Stimulated activated CD4-positive, alpha-beta T cell treated with anti-CD3 and anti-CD28 coated beads, Interleukin-4, amount 100 ng/mL, for 1 hour (primary cell): ENCODE measurements around the gene SLC6A1.

Experiments used
- DNase-seq: peaks from one replicate; pipeline ENCODE4 v3.0.0-alpha.2; 2020

Gene SLC6A1

DNA sequence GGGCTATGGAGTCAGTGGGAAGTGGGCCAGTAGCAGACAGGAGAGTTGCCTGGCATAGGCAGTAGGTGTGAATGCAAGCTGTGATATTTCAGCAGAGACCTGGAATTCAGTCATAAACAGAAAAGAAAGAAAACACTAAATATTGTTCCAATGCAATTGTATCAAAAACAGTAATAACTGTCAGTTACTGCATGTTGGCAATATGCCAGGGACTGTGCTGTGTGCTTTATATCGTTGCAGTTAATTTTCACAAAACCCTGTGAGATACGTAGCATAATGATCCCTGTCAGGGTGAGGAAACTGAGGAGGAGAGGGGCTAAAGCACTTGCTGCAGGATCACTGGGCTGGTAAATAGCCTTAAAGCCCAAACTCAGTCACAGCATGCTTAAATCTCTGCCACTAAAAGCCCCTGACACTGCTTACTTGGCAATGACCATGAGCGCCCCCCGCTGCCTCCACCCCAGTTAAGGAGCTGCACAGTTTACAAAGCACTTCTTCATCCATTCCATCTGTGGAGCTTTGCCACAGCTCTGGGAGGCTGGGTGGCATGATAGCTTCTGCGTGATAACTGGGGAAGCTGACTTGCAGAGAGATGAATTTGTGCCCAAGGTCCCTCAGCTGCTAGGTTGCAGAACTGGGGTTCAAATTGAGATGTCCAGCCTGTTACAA, 3.9 kb downstream of the SLC6A1 start:
- DNase-seq: no peak

DNA sequence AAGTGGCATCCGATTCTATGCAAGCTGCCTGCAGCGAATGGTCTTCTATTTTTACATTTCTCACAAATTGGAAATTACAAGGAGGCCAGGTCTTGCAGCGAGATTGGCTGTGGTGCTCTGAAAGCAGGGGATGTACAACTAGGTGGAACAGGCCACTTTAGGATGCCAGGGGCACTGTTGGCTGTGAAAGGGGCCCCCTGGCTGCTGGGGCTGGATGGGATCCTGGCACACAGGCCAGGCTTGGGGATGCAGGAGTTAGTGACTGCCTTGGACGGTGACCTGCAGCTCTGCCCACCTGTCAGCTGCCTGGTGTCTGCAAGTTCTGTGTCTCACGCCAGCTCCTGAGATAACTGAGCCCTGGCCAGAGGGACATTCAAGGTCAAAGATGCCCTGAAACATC, 4.6 kb downstream of the SLC6A1 start:
- no peak for DNase-seq

DNA sequence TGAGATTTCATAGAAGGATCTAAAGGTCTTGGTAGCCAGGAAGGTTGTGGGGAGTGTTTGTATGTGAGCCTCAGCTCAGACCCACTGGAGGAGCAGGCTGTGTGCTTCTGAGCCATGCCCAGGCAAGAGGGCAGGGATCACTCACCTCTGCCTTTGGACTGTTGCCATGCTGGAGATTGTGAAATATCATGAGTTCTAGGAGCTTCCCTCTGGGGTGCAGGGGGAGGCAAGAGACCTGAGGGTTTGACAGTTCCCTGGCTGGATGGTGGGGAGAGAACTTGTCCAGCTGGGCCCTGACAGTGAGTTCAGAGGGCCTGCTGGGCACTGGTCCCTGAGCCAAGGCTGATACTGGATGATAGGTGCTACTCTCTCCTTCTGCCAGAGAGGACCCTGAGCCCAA, 6.0 kb downstream of the SLC6A1 start:
- DNase-seq: no peak

DNA sequence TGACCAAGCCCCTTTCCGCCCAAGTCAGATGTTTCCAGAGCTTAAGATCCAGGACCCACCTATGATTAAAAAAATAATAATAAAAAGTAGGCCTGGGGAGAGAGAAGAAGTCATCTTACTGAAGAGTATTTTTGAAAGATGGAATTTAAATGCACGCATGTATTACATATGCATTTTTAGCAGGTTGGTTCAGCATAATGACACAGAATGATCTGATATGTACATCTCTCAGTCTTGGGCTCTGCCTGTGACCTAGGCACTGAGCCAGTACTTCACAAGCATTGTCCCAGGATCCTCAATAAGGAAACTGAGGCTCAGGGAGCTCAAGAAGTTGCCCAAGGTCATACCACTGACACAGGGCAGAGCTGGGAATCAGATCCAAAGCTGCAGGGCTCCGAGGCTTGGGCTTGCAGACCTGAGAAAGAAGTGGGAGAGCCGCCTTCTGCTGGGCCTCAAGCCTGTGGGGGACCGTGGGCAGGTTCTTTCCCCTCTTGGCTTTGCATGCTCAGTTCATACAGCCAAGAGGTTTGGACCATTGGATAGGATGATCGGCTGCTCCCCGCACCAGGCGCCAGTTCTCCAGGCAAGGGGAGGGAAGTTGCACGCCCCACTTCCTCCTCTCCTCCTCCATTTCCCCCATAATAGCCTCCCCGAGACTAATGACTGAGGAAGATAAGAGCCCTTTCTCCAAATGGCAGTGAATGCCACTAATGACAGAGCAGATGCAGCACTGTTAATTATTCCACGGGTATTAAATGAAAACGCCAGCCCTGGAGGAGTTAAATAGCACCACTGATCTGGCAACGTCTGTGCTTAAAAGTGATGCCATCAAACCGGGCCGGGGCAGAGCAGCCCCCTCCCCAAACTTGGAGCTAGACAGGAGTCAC, 6.9 kb downstream of the SLC6A1 start:
- no peak for DNase-seq

DNA sequence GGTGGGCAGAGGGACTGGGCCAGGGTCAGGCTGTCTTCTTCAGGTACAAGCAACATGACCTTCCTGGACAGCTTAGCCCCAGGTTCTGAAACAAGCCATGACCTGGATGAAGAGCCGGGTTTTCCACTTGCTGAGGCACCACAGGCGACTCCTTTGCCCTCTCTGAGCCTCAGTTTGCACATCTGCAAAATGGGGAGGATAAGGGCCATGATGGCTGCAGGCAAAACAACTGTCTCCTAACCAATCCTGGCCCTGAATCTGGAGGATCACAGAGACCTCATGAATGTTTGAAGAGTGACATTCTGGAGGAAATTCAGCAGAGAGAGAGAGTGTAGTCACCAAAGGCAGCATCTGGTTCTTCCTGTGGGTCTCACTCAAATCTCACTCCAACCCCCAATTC, 8.0 kb downstream of the SLC6A1 start:
- DNase-seq: no peak

DNA sequence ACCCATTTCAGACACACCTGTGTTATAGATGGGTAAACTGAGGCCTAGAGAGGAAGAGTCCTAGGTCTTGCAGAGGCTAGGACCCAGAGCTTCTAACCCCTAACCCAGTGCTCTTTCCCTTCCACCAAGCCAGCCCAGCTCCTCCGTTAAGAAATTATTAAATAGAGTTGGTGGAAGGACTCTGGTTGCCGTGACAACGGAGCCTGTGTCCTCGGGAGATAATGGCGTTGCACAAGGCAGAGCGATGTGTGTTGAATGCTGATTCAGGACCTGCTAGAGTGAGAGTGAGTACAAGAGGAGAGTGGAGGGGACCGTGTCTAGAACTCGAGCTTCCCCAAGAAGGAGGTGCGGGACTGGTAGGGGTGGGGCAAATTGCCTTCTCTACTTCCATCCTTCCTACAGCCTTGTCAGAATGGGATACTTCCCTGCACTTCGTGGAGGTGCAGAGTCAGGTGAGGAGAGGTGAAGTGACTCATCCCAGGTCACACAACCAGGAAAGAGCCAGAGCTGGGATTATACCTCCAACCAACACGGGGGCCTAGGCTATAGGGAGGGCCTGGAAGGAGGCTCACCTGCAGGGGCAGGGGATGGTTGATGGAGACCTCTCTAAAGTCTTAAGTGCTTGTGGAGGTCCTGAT, 8.6 kb downstream of the SLC6A1 start:
- DNase-seq: no peak

DNA sequence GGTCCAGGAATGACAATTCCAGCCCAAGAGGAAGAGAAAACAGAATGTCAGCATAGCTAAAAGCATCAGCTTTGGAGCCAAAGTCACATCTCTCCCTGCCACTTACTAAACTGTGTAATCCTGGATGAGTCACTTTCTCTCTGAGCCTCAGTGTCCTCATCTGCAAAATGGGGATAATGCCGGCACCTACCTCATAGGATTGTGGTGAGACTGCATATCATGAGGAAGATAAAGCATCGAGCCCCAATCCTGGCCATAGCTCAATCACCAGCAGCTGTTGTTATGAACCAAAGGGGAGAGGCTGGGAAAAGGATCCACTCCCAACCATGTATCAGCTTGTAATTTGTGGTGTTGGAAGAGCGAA, 9.1 kb downstream of the SLC6A1 start:
- no peak for DNase-seq

DNA sequence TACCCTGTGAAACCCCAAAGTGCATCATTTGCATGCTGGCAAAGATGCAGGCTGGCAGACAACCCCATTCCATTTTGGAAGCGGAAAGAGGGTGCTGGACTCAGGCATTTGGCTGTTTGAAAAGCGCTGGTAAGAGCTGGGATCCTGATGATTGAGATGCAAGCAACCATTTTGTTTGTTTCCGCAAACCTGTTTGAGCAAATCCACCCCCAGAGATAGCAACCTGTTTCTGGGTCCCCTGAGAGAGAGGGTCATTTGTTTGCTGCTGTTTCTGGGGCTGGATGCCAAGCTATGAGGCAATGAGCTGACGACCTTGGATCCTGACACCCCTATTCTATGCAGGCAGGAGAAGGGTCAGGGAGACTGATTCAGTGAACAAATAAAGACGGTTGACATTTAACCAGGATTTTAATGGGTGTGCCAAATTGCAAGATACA, 9.8 kb downstream of the SLC6A1 start:
- DNase-seq: no peak

DNA sequence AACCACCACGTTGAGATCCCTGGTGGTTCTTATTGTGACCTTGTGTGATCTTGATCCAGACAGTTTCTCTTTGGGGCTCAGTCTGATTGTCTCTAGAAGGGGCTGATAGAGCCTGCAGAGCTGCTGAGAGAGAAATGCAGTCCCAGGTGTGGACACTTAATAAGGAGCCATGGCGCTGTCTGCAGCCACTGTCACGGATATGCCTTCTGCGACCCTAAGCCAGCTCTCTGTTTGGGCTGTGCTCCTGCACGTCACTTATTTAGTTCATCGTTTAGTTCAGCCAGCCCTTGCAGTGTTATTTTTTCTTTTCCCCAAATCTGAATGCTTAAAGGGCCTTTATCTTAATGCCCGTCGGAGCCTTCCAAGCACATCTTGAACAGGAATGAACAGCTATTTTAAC, 12.0 kb downstream of the SLC6A1 start:
- DNase-seq: no peak

DNA sequence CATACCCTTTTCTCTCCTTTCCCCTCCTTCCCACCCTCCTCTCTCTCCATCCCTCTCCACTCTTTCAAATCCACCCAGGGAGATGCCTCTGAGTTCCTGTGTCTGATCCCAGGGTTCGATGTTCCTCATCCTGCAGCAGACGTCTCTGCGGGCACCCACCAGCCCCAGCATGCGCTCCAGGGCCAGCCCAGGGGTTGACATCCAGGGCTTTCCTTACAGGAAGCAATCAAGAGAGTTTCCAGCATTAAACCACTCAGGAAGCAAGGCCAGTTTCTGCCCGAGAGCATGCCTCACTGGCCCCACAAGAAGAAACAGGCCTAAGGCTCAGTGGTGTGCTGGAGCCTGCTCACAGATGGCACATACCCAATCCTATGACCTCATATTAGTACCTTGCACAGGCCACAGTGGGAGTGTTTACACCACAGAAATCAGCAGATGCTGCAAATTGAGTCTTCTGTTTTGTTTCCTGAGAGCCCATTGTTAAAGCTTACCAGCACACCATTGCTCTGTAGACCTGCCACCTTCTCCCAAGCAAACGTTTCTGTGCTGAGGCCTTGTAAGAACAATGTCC, 13.2 kb downstream of the SLC6A1 start:
- DNase-seq: no peak

DNA sequence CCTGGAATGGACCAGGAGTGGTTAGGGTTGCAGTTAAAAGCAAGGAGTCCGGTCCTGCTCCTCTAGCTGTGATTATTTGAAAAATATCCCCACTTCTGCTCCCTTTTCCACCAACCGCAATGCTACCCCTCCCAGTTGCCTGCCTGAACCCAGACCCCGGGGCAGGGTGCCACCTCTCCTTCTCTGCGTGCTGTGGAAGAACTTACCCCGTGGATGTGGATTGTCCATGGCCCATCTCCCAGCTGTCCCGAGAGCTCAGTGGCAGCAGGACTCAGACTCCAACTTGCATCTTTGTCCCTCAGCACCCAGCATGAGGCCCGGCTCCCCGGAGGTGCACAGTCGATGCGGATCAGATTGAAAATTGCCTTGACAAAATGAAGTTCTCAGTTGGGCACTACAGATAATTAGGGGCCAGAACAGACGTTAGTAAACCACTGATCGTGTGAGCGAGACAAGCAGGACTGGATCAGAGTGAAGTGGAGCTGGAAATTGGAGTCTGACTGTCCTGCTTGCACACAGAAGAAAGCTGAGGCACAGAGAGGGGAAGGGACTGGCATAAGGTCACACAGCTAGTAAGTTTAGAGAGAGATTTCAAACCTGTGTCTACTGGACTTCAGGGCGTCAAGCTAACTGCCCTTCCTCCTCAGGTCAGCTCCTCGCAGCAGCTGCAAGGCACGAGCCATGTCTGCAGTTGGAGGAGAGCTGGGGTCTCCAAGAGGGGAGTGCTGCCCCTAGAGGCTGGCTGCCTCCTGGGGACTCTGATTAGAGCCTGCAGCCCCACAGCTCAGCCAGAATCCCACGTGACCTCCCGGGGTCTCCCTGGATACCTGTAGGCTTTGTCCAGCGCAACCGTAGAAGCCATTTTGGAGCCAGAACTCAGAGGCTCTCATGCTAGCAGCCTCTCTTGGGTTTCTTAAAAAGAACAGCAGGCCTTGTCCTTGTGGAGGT, 14.7 kb downstream of the SLC6A1 start:
- no peak for DNase-seq

DNA sequence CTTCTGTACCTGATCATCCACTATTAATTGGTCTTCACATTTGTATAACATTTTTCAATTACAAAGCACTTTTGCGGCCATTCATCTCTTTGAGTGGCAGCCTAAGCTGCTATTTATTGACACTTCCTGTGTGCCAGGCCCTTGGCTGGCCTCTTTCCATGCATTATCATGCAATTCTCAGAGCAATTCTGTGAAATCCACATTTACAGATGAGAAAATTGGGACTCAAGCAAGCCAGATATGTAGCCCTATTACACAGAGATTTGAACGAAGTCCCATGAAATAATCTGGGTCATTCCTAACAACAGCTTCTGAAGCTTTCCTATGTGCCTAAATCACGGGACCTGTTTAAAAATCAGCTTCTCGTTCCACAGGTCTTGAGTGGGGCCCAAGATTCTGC, 17.4 kb downstream of the SLC6A1 start:
- DNase-seq: no peak

DNA sequence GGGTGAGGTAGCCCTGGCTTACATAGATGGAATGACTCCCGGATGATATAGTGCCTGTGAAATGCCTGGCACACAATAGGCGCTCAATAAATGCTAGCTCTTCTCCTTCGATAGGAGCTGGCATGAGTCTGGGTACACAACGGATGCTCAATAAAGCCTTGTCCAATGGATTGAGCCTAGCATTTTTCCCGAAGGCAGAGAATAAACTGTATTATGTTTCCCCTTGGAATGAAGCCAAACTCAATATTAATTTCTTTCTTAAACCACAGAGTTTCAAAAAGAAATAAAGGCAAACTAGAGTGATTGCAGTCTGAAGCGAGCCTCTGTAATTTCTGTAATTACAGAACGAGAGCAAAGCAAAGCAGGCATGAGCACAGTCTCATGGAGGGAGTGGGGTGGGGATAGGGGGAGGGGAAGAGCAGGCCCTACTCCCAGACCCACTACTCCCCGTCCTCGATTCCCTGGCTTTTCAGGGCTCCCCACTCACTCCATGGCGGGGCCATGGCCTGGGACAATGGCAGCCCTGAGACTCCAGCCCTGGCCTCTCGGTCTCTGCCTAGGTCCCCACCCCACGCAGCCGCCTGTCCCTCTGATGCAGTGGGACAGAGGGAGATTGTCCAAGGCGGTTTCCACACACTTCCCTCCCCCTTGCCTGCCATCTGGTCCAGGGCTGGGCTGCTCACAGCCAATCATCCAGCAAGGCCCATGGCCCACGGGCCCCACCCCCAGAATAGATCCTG, 18.0 kb downstream of the SLC6A1 start:
- DNase-seq: no peak

DNA sequence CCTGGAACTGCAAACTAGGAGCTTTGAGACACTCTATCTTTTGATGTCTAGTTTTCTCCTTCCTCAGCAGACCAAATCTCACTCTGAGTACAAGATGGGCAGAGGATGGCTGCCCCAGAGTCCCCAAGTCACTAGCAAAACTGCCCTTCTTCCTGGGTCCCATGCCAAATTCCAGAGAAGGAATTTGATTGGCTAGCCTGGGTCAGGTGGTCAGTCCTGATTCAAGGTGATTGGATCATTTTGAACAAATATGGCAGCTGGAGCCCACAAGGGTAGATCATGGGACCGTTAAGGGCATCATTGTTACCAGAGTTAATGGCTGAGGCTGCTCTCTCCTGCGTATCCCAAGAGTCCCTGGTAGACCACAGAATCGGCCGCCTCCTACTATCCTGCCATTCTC, 21.7 kb downstream of the SLC6A1 start:
- DNase-seq: no peak

DNA sequence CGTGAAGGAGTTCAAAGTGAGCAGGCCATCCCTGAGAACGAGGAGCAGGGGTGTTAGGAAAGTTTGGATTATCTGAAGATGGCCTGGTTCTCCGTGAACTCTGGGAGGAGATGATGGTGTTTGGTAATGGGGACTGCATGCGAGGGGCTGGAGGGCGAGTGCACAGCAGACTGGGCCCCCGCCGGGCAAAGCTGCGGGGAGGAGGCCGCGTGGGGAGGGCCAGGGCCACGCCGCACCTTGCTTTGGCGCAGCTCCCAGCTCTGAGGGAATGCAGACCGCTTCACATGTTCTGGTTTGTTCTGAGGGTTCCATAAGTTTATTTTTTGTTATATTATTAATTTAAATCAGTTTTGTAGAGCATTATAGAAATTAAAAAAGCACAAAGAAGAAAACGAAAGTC, 22.2 kb downstream of the SLC6A1 start:
- no peak for DNase-seq

DNA sequence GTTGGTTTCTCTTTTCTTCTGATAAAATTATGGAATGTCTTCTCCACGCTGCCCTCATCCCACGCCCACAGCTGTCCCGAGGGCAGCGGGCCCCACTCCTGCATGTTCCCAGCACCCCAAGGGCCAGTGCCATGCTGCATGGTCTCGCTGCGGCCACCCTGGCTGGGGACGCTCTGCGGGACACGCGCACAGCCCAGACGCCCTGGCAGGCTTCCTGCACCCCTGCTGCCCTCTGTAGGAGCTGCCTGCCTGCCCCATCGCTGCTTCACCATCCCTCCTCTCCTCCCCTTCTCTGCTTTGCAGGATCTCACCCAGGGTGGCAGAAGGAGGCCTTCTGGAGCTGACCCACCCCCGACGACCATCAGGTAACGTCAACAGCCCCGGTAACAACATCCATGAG, 22.8 kb downstream of the SLC6A1 start:
- DNase-seq: no peak

DNA sequence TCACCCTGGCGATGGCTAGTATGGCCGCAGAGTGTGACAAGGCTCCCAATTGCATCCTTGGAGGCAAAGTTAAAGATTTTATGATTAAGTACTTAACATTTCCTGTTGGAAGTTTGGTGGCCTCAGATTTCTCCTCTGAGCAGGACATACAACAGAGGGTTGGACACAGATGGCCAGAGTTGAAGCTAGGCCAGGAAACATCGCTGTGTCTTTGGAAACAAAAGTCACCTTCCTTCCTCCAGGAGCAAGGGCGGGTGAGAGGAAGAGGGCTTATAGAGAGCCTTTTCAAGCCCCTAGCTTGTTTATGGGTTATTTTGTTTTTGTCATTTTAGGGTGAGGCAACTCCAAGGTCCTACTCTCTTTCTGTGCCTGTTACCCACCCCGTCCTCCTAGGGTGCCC, 24.2 kb downstream of the SLC6A1 start:
- DNase-seq: no peak

DNA sequence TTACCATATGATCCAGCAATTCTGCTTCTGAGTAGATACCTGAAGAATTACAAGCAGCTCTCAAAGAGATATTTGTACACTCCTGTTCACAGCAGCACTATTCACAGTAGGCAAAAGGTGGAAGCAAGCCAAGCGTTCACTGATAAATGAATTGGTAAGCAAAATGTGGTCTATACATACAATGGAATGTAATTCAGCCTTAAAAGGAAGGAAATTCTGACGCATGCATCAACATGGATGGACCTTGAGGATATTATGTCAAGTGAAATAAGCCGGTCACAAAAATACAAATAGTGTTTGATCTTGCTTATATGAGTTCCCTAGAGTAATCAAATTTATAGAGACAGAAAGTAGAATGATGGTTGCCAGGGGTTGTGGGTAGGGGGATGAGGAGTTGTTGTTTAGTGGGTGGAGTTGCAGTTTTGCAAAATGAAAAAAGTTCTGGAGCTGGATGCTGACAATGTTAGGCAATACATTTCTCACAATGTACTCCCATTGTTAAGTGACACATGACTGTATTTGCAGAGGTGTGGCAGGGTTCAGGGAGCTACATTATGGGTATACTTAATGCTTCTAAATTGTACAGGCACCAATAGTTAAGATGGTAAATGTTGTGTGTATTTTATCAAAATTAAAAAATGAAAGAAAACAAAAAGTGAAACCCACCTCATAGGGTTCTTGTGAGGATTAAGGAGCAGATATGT, 26.7 kb downstream of the SLC6A1 start:
- no peak for DNase-seq

DNA sequence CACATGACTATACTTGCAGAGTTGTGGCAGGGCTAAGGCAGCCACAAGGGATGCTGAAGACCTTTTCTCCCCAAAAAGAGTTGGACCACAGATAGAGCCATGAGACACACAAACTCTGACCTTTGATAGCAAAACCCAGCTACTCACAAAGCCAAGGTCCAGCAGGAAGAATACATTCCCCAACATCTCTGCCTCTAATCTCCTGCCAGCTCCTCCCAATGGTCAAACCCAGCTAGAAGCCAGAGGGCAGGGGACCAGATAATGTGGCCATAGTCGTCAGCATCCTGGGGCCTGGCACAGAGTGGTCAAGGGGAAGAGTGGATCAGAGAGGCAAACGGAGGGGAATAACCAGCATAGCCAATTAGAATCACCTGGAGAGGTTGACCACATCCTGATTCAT, 28.2 kb downstream of the SLC6A1 start:
- no peak for DNase-seq

DNA sequence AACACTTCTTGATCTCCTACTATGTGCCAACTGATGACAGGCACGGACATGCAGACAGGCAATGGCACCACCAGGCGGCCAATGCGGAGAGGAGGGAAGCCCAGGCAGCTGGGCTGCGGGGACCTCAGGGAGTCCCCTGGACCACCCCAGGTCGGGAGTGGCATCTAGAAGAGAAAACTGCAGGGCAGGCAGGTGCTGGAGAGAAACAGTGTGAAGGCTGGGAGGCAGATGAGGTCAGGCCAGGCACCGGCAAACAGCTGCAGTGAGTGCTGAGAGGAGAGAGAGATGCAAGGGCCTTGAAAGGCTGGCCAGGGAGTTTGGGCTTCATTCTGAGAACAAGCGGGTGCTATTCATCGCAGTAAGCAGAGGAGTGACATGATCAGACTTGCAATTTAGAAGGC, 29.1 kb downstream of the SLC6A1 start:
- DNase-seq: no peak

DNA sequence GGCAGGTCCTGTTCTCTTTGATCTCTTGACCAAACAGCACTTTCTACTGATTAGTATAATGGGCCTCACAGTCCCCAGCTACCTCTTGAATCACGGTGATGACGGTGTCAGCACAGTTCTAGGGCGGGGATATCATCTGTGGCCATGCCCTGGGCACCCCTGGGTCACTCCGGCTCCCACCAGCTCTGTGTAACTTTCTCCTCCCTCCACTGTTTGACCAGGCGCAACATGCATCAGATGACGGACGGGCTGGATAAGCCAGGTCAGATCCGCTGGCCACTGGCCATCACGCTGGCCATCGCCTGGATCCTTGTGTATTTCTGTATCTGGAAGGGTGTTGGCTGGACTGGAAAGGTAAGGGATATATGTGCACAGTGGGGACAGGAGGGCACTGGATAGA, 29.6 kb downstream of the SLC6A1 start:
- no peak for DNase-seq
